Stimulated activated CD4-positive, alpha-beta T cell treated with anti-CD3 and anti-CD28 coated beads, TNF-alpha, amount 100 ng/mL, for 1 hour (primary cell): ENCODE measurements around the gene TNFRSF1A.

Experiments used
- DNase-seq, 3 donors: peaks; one replicate each; pipeline ENCODE4 v3.0.0-alpha.2; 2020; ENCODE audit warnings: low read depth in 3 of 3, low spot score in 1 of 3

TNFRSF1A gene

GRCh38 chr12:6341417-6342139 is at the start of gene TNFRSF1A:
TNFRSF1A (minus strand) TSS chr12:6342076; CDS start chr12:6341814, 262 bp downstream.
- no peak for DNase-seq

GRCh38 chr12:6391013-6391412 is 49.1 kb upstream of the TNFRSF1A start:
- DNase-seq: no peak

- no peak for DNase-seq
These were observed 48.4 kb upstream of the TNFRSF1A start for GRCh38 chr12:6390084-6390799.

GRCh38 chr12:6387541-6387940 is 45.7 kb upstream of the TNFRSF1A start:
- no peak for DNase-seq

- DNase-seq: no peak
These were observed 44.6 kb upstream of the TNFRSF1A start for GRCh38 chr12:6386491-6386890.

GRCh38 chr12:6386038-6386437 is 44.2 kb upstream of the TNFRSF1A start:
- no peak for DNase-seq

- DNase-seq: no peak
These were observed 42.9 kb upstream of the TNFRSF1A start for GRCh38 chr12:6384499-6385436.

- DNase-seq: no peak
These were observed 42.0 kb upstream of the TNFRSF1A start, which contains the start of gene LTBR for GRCh38 chr12:6383572-6384498. LTBR (plus strand) TSS chr12:6384162; CDS start chr12:6384359, 197 bp downstream.

- DNase-seq: no peak
These were observed 41.1 kb upstream of the TNFRSF1A start for GRCh38 chr12:6382982-6383381.

GRCh38 chr12:6382371-6382770 is 40.5 kb upstream of the TNFRSF1A start:
- DNase-seq: no peak

- DNase-seq: no peak
These were observed 38.6 kb upstream of the TNFRSF1A start for GRCh38 chr12:6380141-6381121.

GRCh38 chr12:6378709-6379472 is 37.0 kb upstream of the TNFRSF1A start:
- no peak for DNase-seq

GRCh38 chr12:6377667-6377994 is 35.8 kb upstream of the TNFRSF1A start:
- DNase-seq: no peak

- DNase-seq: no peak
These were observed 35.2 kb upstream of the TNFRSF1A start for GRCh38 chr12:6376870-6377666.

GRCh38 chr12:6376079-6376869 is 34.4 kb upstream of the TNFRSF1A start:
- DNase-seq: no peak

- DNase-seq: no peak
These were observed 33.6 kb upstream of the TNFRSF1A start, which contains the start of gene SCNN1A for GRCh38 chr12:6375269-6376078. SCNN1A (minus strand) TSS chr12:6375563; CDS start chr12:6374783, 780 bp downstream.
